NCI-H128 (cell line): ENCODE measurements around the gene DAZAP1.

Source experiments
- DNase-seq: peaks from one replicate; lab custom pipeline; 2025; ENCODE audit not compliant: unreplicated experiment; lab: John Stamatoyannopoulos, UW

Gene DAZAP1

GRCh38 chr19:1393841-1394240 lies 13.5 kb upstream of the DAZAP1 start:
- no peak for DNase-seq

DNA sequence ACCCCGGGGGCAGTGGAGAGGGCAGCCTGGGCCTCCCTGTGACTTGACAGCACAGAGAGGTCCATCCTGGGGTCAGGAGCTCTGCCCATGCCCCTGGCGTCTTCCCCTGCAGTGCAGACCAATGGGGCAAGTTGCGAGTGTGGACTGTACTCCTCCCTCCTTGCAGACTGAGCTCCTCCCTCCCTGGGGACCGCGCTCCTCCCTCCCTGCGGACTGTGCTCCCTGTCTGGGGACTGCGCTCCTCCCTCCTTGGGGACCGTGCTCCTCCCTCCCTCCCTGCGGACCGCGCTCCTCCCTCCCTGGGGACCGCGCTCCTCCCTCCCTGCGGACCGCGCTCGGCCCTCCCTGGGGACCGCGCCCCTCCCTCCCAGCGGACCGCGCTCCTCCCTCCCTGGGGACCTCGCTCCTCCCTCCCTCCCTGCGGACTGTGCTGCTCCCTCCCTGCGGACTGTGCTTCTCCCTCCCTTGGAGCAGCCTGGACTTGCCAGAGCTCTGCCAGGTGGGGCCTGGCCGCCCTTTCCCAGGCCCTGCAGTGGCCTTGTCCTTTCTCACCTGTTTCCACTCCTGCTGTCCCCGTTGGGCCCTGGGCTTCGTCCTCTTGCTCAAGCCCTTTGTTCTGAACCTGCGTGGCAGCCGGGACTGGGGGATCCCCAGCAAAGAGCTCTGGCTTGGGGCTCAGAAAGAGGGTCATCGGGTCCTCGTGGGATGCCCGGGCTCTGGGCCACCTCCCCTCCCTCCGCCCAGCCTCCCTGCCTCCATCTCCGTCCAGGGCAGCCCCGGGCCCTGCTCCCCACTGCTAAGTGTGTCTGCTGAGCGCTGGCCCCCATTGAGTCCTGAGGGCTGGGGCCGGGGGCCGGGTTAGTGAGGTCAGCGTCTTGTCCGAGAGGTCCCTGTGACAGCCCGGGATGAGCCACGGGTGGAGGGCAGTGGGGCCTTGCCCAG lies 12.9 kb upstream of the DAZAP1 start:
- no peak for DNase-seq

DNA sequence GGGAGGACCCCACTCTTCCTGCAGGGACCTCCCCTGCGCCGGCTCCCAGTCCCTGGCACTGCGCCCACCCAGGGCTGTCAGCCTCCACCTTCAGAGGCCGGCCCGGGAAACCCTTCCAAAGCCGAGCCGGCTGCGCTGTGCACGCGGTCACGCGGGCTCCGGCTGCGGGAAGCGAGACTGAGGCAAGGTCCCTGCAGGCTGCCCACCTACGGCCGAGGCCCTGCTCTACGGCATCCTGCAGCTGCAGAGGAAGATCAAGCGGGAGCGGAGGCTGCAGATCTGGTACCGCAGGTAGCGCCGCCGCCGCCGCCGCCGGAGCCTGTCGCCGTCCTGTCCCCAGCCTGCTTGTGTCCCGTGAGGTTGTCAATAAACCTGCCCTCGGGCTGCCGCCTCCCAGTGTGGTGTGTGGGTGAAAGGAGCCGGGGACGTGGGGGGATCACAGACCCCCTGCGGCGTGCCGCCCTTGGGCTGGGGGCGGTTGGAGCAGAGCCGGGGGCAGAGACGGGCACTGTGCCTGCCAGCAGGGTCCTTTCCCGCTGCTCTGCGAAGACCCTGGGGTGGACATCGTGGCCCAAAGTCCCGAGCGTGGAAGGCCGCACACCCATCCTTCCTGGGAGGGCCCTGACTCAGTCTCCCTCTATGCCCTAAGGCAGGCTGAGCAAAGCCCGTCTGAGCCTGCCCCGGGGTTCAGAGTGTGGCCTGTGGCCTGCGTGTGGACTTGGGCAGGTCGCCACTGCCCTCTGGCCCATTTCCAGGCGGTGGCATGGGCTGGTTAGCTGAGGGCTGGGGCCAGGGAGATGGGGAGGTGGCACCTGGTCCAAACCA lies 12.0 kb upstream of the DAZAP1 start:
- no peak for DNase-seq

- DNase-seq = no peak
Measured at GRCh38 chr19:1396019-1396767, 11.2 kb upstream of the DAZAP1 start.

GRCh38 chr19:1396768-1397679 lies 10.4 kb upstream of the DAZAP1 start:
- DNase-seq = no peak

DNA sequence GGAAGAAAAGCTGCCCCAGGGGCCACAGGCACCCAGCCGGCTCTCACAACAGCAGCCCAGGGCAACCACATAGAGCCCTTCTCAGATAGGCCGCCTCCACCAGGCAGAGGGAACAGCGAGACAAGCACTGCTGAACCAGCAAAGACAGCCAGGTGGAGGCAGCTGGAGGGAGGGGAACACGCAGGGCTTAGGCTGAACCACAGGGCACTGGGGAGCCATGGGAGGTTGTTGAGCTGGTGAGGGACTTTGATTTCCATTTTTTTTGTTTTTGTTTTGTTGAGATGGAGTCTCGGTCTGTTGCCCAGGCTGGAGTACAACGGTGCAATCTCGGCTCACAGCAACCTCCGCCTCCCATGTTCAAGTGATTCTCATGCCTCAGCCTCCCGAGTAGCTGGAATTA lies 9.5 kb upstream of the DAZAP1 start:
- DNase-seq = no peak

GRCh38 chr19:1399079-1399478 lies 8.3 kb upstream of the DAZAP1 start:
- DNase-seq = no peak

DNA sequence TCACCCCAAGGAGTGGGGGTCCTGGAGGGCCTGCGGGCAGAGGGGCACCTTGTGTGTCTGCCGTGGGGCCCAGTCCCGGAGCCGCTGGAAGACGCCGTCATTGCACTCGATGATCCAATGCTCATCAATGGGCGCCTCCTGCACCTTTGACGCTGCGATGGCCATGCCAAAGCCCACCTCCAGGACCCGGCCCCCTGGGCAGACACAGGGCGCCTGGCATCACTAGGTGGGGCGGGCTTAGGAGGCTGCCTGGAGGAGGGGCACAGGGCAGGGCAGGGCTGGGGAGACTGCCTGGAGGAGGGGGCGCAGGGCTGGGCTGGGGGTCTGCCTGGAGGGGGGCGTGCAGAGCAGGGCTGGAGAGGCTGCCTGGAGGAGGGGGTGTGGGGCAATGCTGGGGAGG lies 7.6 kb upstream of the DAZAP1 start:
- no peak for DNase-seq

- no peak for DNase-seq
Measured at GRCh38 chr19:1400281-1401137, 6.9 kb upstream of the DAZAP1 start.

GRCh38 chr19:1401138-1401888 lies 6.1 kb upstream of the DAZAP1 start, which contains the start of gene GAMT:
TSS of gene GAMT (minus strand) at chr19:1401542. CDS start at chr19:1401476, 66 bp downstream.
- DNase-seq = no peak

- DNase-seq = no peak
Measured at GRCh38 chr19:1401889-1402217, 5.5 kb upstream of the DAZAP1 start.

GRCh38 chr19:1402411-1403070 lies 4.8 kb upstream of the DAZAP1 start:
- DNase-seq = no peak

GRCh38 chr19:1406774-1407527 lies 435 bp upstream of the DAZAP1 start:
- peak; percentile 96 for DNase-seq

DNA sequence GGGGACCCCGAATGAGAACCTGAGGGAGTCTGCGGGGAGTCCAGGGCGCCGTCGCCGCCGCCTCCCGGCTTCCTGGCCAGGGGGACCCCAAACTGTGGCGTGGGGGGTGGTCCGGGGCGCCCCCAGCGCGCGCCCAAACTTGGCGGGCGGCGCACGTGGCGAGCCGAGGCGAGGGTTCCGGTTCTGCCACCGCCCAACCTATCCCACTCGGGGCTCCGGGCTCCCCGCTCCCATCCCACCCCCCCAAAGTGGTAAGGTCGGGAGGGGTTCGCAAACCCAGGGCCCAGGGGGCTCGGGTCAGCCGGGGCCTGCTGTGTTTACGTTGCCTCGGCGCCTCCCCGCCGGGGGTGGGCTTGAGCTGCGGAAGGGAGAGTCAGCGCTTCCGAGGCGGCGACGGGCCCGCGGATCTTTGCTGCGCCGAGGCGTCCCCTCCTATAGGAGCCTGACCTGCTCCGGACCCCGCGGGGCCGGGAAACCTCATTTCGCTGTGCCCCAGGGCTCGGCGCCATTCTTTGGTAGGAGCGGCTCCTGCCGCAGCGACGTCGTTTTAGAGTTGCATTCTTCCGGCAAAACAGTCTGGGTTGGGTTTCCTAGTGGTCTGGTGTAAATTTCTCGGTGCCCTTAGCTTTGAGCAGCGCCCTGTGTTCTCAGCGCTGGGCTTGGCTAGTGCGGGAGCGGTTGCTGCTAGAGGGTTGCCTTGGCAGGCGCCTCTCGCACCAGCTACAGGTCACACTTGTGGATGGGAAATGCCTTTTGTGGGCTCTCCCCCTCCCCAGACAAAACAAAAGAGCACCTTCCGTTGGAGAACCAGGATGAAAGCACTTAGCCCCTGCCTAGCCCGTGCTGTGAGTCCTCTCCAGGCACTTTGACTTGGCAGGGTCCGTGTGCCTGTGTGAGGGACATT lies 1.2 kb downstream of the DAZAP1 start:
- DNase-seq = no peak

DNA sequence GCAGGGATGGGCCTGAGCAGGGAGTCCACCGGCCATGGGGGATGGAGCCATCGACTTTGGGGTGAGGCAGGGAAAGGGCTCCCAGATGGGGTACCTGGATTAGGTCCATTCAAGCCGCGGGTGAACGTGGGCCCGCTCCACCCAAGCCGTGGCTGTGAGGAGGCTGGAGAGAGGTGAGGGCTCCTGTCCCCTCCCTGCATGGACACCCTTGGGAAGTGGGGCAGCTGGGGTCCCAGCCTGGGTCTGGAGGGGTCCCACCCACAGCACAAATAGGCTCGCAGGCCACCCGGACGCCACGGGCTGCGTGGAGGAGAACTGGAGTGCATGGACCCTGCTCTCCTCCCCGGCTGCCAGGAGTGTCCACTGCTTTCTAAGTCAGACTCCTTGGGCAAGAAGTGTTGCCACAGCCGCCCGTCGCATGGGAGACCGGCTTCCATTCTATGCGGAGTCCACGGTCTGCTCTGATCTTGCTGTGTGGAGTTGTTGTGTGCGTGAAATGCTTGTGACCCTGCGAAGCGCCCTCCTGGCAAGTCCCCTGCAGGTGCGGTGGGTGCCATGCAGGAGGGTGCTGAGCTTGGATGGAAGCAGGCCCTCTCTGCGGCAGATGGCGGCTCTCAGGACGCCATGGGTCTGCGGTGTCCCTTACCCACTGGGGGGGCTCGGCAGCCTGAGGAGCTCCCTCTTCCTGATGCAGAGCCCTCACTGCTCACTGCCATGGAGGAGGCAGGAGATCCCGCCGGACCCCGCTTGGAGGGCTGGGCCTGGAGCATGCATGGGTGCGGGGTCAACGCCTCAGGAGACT lies 2.0 kb downstream of the DAZAP1 start:
- DNase-seq = no peak
